ENCODE results near the gene ABHD14A.

The ABHD14A gene

DNA sequence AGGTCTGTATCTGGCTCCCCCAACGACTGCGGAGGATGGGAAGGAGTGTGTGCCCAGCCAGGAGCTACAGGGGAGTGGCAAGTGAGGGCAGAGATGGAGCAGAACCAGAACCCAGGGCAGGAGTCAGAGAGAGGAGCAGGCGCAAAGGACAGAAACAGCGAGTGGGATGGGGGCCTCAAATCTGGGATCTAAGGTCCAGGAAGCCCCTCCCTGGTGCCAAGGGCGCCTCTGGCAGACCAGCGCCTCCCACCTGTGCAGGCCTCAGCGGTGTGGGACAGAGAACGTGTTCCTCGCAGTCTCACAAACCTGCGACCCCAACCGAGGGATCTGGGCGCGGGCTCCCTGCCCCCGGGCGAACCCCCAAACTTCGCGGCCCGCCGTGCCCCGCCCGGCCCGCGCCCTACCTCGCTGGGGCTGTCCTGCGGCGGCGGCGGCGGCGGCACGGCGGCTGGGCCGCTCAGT, 7.9 kb upstream of the ABHD14A start:
- Histone ChIP-seq H3K4me3 (replicated peaks; ENCODE audit: insufficient read depth, low read length) (0 out of 2 replicates have a peak overlapping the region, but pooled peaks have one; percentile 8), H3K27ac (replicated peaks) (no peak overlapping the region), H3K27me3 (ENCODE audit: insufficient read depth, poor library complexity, severe bottlenecking) (peaks cover 19% of the 10 kb centered on the region)
- DNase-seq (ENCODE audit: low read depth in 1 of 2, low spot score in 1 of 2) = no peak
- no peak for TF ChIP-seq GABPA (IDR thresholded peaks at IDR 0.05; ENCODE audit: low read depth)
- no peak for TF ChIP-seq POLR2AphosphoS5 (IDR thresholded peaks at IDR 0.05; ENCODE audit: low read depth)
- TF ChIP-seq, protein P1, sequence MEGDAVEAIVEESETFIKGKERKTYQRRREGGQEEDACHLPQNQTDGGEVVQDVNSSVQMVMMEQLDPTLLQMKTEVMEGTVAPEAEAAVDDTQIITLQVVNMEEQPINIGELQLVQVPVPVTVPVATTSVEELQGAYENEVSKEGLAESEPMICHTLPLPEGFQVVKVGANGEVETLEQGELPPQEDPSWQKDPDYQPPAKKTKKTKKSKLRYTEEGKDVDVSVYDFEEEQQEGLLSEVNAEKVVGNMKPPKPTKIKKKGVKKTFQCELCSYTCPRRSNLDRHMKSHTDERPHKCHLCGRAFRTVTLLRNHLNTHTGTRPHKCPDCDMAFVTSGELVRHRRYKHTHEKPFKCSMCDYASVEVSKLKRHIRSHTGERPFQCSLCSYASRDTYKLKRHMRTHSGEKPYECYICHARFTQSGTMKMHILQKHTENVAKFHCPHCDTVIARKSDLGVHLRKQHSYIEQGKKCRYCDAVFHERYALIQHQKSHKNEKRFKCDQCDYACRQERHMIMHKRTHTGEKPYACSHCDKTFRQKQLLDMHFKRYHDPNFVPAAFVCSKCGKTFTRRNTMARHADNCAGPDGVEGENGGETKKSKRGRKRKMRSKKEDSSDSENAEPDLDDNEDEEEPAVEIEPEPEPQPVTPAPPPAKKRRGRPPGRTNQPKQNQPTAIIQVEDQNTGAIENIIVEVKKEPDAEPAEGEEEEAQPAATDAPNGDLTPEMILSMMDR (IDR thresholded peaks at IDR 0.05; ENCODE audit: insufficient read depth, low read length) = no peak
- TF ChIP-seq, protein P2, sequence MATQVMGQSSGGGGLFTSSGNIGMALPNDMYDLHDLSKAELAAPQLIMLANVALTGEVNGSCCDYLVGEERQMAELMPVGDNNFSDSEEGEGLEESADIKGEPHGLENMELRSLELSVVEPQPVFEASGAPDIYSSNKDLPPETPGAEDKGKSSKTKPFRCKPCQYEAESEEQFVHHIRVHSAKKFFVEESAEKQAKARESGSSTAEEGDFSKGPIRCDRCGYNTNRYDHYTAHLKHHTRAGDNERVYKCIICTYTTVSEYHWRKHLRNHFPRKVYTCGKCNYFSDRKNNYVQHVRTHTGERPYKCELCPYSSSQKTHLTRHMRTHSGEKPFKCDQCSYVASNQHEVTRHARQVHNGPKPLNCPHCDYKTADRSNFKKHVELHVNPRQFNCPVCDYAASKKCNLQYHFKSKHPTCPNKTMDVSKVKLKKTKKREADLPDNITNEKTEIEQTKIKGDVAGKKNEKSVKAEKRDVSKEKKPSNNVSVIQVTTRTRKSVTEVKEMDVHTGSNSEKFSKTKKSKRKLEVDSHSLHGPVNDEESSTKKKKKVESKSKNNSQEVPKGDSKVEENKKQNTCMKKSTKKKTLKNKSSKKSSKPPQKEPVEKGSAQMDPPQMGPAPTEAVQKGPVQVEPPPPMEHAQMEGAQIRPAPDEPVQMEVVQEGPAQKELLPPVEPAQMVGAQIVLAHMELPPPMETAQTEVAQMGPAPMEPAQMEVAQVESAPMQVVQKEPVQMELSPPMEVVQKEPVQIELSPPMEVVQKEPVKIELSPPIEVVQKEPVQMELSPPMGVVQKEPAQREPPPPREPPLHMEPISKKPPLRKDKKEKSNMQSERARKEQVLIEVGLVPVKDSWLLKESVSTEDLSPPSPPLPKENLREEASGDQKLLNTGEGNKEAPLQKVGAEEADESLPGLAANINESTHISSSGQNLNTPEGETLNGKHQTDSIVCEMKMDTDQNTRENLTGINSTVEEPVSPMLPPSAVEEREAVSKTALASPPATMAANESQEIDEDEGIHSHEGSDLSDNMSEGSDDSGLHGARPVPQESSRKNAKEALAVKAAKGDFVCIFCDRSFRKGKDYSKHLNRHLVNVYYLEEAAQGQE (IDR thresholded peaks at IDR 0.05; ENCODE audit: insufficient replicate concordance, low read depth) = no peak
- TF ChIP-seq SPI1 (IDR thresholded peaks at IDR 0.05; ENCODE audit: borderline replicate concordance, low read depth) = no peak

DNA sequence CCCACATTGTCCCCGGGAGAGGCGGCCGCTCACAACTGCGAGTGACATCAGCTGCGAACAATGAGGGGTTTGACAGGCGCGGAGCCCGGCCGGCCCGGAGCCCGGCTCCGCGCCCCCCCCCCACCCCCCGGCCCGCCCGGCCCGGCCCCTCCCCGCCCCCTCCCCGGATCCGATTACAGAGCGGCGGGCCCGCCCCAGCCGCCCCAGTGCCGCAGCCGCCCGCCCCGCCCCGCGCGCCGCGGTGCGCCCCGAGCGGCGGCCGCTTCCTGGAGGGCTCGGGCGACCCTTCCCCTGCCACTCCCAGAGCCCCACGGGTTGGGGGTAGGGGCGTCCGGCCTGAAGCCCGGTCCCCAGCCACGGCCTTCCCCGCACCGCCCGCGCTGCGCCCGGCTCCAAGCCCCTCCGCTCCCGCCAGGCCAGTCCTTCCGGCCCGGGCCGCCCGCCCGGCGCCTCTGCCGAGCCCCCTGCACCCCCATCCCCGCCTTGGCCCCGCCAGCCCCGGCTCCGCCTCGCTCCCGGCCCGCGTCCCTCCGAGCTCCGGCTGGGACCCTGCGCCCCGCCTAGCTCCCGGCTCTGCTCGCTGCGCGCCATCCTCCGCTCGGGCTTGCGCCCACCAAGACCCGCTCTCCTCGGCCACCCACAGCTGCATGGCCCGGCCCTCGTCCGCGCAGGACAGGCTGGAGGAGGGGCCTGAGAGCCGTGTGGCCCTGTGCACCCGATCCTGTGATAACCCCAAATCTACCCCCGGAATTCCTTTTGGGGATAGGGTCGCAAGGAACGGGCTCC, 7.3 kb upstream of the ABHD14A start, which contains the start of gene PCBP4:
Gene PCBP4 (minus strand): TSS at position 71 of the 786 bp plus-strand sequence. CDS start 6,214 bp downstream, outside the sequence.
- TF ChIP-seq GABPA (IDR thresholded peaks at IDR 0.05; ENCODE audit: low read depth) (no peak), POLR2AphosphoS5 (IDR thresholded peaks at IDR 0.05; ENCODE audit: low read depth) (0 out of 2 replicates have a peak, but pooled peaks have one; percentile 11)
- Histone ChIP-seq H3K27ac (replicated peaks) (no peak within 1 kb of the TSS), H3K4me3 (replicated peaks; ENCODE audit: insufficient read depth, low read length) (peak within 1 kb of the TSS; percentile 33), H3K27me3 (ENCODE audit: insufficient read depth, poor library complexity, severe bottlenecking) (peaks cover 16% of the 10 kb centered on the region)
- DNase-seq (ENCODE audit: low read depth in 1 of 2, low spot score in 1 of 2) = no peak

DNA sequence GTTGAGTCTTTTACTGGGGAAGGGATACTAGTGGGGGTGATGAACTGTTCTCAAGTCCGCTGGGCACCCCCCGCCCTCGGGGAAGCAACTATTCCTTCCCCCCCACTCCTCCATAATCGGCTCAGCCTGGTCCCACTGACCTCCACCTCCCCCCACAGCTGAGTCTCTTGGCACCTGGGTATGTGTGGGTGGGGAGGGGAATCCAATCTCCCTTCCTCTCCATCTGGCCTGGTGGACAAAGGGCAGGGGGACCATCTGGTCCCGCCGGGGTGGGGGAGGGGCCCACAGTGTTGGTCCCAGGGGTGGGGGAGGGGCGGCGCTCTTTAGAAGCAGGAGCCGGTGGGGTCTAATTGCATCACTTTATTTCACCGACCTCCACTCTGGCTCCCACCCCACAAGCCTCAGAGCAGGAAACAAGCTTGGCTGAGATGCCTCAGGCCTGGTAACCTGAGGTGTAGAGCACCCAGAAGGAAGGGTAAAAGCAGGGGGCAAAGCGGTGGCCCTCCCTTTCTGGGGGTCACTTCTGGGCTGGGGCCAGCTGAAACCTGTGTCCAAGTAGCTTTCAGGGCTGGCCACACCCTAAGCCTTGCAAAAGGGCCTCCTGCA, 6.6 kb upstream of the ABHD14A start:
- no peak overlapping the region; the same call in 1 of the 2 replicates for H3K4me3 ChIP-seq (replicated peaks; ENCODE audit: insufficient read depth, low read length)
- H3K27me3 ChIP-seq (ENCODE audit: insufficient read depth, poor library complexity, severe bottlenecking) = peaks cover 16% of the 10 kb centered on the region
- DNase-seq (ENCODE audit: low read depth in 1 of 2, low spot score in 1 of 2) = no peak
- no peak overlapping the region for H3K27ac ChIP-seq (replicated peaks)
- TF ChIP-seq, protein P2 (IDR thresholded peaks at IDR 0.05; ENCODE audit: insufficient replicate concordance, low read depth) = no peak
- TF ChIP-seq, protein P1 (IDR thresholded peaks at IDR 0.05; ENCODE audit: insufficient read depth, low read length) = no peak
- TF ChIP-seq POLR2AphosphoS5 (IDR thresholded peaks at IDR 0.05; ENCODE audit: low read depth) (no peak), SPI1 (IDR thresholded peaks at IDR 0.05; ENCODE audit: borderline replicate concordance, low read depth) (no peak), GABPA (IDR thresholded peaks at IDR 0.05; ENCODE audit: low read depth) (no peak)

Data from HL-60 (cell line).